CD4-positive, CD25-positive, alpha-beta regulatory T cell (primary cell): Measurements from ENCODE around the gene ESR1. TPM values are rescaled to one million over a fixed set of nuclear protein-coding genes. Genes with fewer than 3 reads are reported as not detected.
"Not testable (repeated sequence)": the region's sequence is repeated elsewhere in the genome, so short reads cannot be mapped to it uniquely, and the experiment has no call there.

Experiments used
- ATAC-seq, 2 donors: fragments of 150-1000 bp; cut with Tn5 transposase; one replicate each; pipeline ENCODE4 v1.10.0; 2021; ENCODE audit warnings: low read depth in 2 of 2, moderate number of reproducible peaks in 2 of 2, moderate library complexity in 1 of 2
- DNase-seq, 3 donors: peaks; one replicate each; pipeline versions ENCODE4 v3.0.0 to v3.0.0-alpha.2; 2012 to 2022; ENCODE audit warnings: mixed read lengths in 1 of 3
- H3K27ac ChIP-seq: one replicate; pipeline ENCODE4 v1.7.0; 2013; ENCODE audit warnings: mild to moderate bottlenecking, low read length; ENCODE audit not compliant: insufficient read depth, poor library complexity, severe bottlenecking
- H3K27me3 ChIP-seq: one replicate; pipeline ENCODE4 v1.7.0; 2013; ENCODE audit warnings: low read length; ENCODE audit not compliant: control insufficient read depth, insufficient read depth
- H3K36me3 ChIP-seq: one replicate; pipeline ENCODE4 v1.7.0; 2013; ENCODE audit warnings: mild to moderate bottlenecking, low read length, moderate library complexity; ENCODE audit not compliant: control insufficient read depth, insufficient read depth
- H3K4me1 ChIP-seq: 2 replicates; pipeline ENCODE4 v1.7.0; 2013; ENCODE audit warnings: mild to moderate bottlenecking, low read length; ENCODE audit not compliant: insufficient read depth, control insufficient read depth, poor library complexity, severe bottlenecking
- H3K4me3 ChIP-seq: one replicate; pipeline ENCODE4 v1.7.0; 2013; ENCODE audit warnings: low read depth, mild to moderate bottlenecking, low read length, moderate library complexity
- H3K9me3 ChIP-seq, 2 experiments: 1 replicate in 1 of 2; 2 replicates in 1 of 2; pipeline ENCODE4 v1.7.0; 2013; ENCODE audit warnings: low read length in 2 of 2, mild to moderate bottlenecking in 1 of 2, moderate library complexity in 1 of 2; ENCODE audit not compliant: control insufficient read depth in 2 of 2
- H3K27ac Mint-ChIP-seq, 3 donors: one replicate each; pipeline ENCODE4 v1.8.0; 2020 to 2022; ENCODE audit warnings: mild to moderate bottlenecking in 3 of 3, mixed read lengths in 3 of 3, moderate library complexity in 2 of 3
- H3K27me3 Mint-ChIP-seq: one replicate; pipeline ENCODE4 v1.8.0; 2022; ENCODE audit warnings: mild to moderate bottlenecking, mixed read lengths
- H3K36me3 Mint-ChIP-seq: one replicate; pipeline ENCODE4 v1.8.0; 2020; ENCODE audit warnings: mixed read lengths
- H3K4me1 Mint-ChIP-seq, 4 donors: one replicate each; pipeline ENCODE4 v1.8.0; 2020 to 2022; ENCODE audit warnings: mixed read lengths in 4 of 4, mild to moderate bottlenecking in 1 of 4
- H3K4me3 Mint-ChIP-seq, 4 donors: one replicate each; pipeline ENCODE4 v1.8.0; 2020 to 2022; ENCODE audit warnings: mild to moderate bottlenecking in 4 of 4, mixed read lengths in 4 of 4, moderate library complexity in 3 of 4
- H3K9me3 Mint-ChIP-seq, 7 donors: one replicate each; pipeline ENCODE4 v1.8.0; 2020 to 2022; ENCODE audit warnings: mixed read lengths in 7 of 7, mild to moderate bottlenecking in 3 of 7, moderate library complexity in 2 of 7
- polyA plus RNA-seq, 4 donors: library from polyadenylated mRNA; unstranded; fragments of 300-500 nt; fragmentation: Illumina TruSeq; gene quantifications; one replicate each; pipeline ENCODE4 v1.2.3, GENCODE V29; 2021
- total RNA-seq: library from RNA; stranded (reverse); gene quantifications from one replicate; pipeline ENCODE4 v1.2.3, GENCODE V29; 2022

The ESR1 gene
- total and polyA plus RNA-seq, 5 donors from 2014 or later = 0.18 to 4.7 (median 0.68) TPM

GRCh38 chr6:152012227-152012626 lies 204.7 kb downstream of the ESR1 start:
- no peak overlapping the region for H3K27ac Mint-ChIP-seq
- Histone ChIP-seq H3K4me3 (no peak overlapping the region), H3K27ac (no peak overlapping the region), H3K4me1 (no peaks in the 10 kb centered on the region), H3K27me3 (peaks cover 2% of the 10 kb centered on the region), H3K36me3 (no peaks in the 10 kb centered on the region), H3K9me3 (no peaks in the 10 kb centered on the region)
- ATAC-seq (no peak), DNase-seq (no peak)
- no peak overlapping the region for H3K4me3 Mint-ChIP-seq
- H3K9me3 Mint-ChIP-seq = peaks cover 0 to 6% (median 2%) of the 10 kb centered on the region in 7 donors
- no peaks in the 10 kb centered on the region for H3K4me1 Mint-ChIP-seq
- no peaks in the 10 kb centered on the region for H3K27me3 Mint-ChIP-seq
- H3K36me3 Mint-ChIP-seq = no peaks in the 10 kb centered on the region

GRCh38 chr6:152018876-152019275 lies 211.4 kb downstream of the ESR1 start:
- Mint-ChIP-seq H3K27ac (no peak overlapping the region), H3K27me3 (no peaks in the 10 kb centered on the region), H3K4me3 (no peak overlapping the region), H3K36me3 (peaks cover 6% of the 10 kb centered on the region), H3K9me3 (peaks cover 0 to 16% (median 5%) of the 10 kb centered on the region in 7 donors), H3K4me1 (no peaks in the 10 kb centered on the region)
- Histone ChIP-seq H3K27ac (no peak overlapping the region), H3K4me1 (no peaks in the 10 kb centered on the region), H3K4me3 (no peak overlapping the region), H3K9me3 (no peaks in the 10 kb centered on the region), H3K27me3 (peaks cover 2% of the 10 kb centered on the region), H3K36me3 (no peaks in the 10 kb centered on the region)
- ATAC-seq = no peak
- no peak for DNase-seq

DNA sequence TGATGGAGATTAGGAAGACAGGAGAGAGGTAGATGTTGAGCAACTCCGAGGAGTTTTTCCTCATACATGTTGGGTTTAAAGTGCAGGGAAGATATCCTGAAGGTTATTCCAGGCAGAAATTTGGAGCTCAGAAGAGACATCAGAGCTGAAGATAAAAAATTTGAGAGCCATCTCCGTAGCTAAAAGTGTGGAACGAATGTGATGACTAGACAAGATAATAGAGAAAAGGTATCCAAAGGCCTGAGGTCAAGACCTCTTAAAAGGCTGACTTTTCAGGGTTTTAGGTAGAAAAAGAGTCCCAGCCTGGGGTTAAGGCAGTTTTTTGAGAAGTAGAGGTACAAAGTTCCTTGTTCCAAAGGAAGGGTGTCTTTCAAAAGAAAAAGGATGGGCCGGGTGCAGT lies 214.8 kb downstream of the ESR1 start:
- Histone ChIP-seq H3K4me3 (no peak overlapping the region), H3K27me3 (no peaks in the 10 kb centered on the region), H3K27ac (no peak overlapping the region), H3K4me1 (no peaks in the 10 kb centered on the region), H3K9me3 (no peaks in the 10 kb centered on the region), H3K36me3 (no peaks in the 10 kb centered on the region)
- H3K36me3 Mint-ChIP-seq = peaks cover 6% of the 10 kb centered on the region
- H3K27me3 Mint-ChIP-seq = no peaks in the 10 kb centered on the region
- no peak for DNase-seq
- no peak overlapping the region for H3K4me3 Mint-ChIP-seq
- ATAC-seq = no peak
- peaks cover 0 to 12% (median 8%) of the 10 kb centered on the region in 4 donors for H3K4me1 Mint-ChIP-seq
- H3K27ac Mint-ChIP-seq = no peak overlapping the region
- H3K9me3 Mint-ChIP-seq = peaks cover 0 to 10% (median 2%) of the 10 kb centered on the region in 7 donors

- no peak for ATAC-seq
- peaks cover 6% of the 10 kb centered on the region for H3K36me3 Mint-ChIP-seq
- H3K27ac Mint-ChIP-seq = no peak overlapping the region
Observed at GRCh38 chr6:152023613-152024012, 216.1 kb downstream of the ESR1 start.

DNA sequence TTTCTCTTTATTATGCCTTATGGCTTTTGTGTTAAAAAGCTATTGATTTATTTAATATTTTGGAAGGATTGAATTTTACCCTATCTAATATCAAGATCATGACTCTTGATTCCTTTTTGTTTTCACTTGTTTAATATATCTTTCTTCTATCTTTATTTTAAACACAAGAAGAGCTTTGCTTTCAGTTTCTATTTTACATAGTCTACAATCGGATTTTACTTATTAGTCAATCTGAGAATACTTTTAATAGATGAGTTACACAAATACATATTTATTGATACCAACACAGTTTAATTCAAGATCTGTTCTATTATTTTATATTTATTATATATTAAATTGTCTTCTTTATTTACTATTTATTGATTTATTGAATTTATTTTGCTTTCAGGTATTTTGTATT lies 218.8 kb downstream of the ESR1 start:
- H3K4me3 ChIP-seq = peak overlapping the region; percentile 61
- Mint-ChIP-seq H3K4me3 (peak overlapping the region in 3 of 4 donors; percentile 35 to 93 (median 43)), H3K27me3 (peaks cover 7% of the 10 kb centered on the region), H3K27ac (no peak overlapping the region), H3K36me3 (peaks cover 6% of the 10 kb centered on the region), H3K9me3 (peaks cover 0 to 11% (median 2%) of the 10 kb centered on the region in 7 donors), H3K4me1 (peaks cover 0 to 12% (median 8%) of the 10 kb centered on the region in 4 donors)
- no peaks in the 10 kb centered on the region for H3K36me3 ChIP-seq
- DNase-seq (peak in 1 of 3 donors; percentile 7), ATAC-seq (no peak)
- no peaks in the 10 kb centered on the region for H3K9me3 ChIP-seq
- H3K27ac ChIP-seq = no peak overlapping the region
- no peaks in the 10 kb centered on the region for H3K27me3 ChIP-seq
- H3K4me1 ChIP-seq = no peaks in the 10 kb centered on the region

More at GRCh38 chr6:152023613-152024012, 216.1 kb downstream of the ESR1 start:
- Mint-ChIP-seq H3K27me3 (no peaks in the 10 kb centered on the region), H3K4me3 (no peak overlapping the region), H3K4me1 (peaks cover 0 to 12% (median 8%) of the 10 kb centered on the region in 4 donors), H3K9me3 (peaks cover 0 to 10% (median 3%) of the 10 kb centered on the region in 7 donors)
- no peak overlapping the region for H3K27ac ChIP-seq
- DNase-seq = no peak
- no peaks in the 10 kb centered on the region for H3K9me3 ChIP-seq
- no peak overlapping the region for H3K4me3 ChIP-seq
- no peaks in the 10 kb centered on the region for H3K27me3 ChIP-seq
- H3K36me3 ChIP-seq = no peaks in the 10 kb centered on the region
- no peaks in the 10 kb centered on the region for H3K4me1 ChIP-seq

DNA sequence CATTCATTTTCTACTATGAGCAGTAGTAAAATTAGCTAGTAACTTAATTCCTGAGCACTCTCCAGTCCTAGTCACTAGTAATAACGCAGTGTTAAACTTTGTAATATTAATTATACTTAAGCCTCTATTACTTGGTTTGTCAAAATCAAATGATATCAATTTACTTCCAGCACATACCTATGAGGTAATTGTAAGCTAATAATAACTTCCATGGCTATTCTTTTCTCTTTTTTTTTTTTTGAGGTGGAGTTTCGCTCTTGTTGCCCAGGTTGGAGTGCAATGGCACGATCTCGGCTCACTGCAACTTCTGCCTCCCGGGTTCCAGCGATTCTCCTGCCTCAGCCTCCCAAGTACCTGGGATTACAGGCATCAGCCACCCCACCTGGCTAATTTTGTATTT lies 219.3 kb downstream of the ESR1 start:
- H3K36me3 ChIP-seq, ATAC-seq, DNase-seq, H3K36me3 Mint-ChIP-seq, H3K27ac ChIP-seq, H3K27me3 ChIP-seq, H3K27me3 Mint-ChIP-seq, H3K9me3 ChIP-seq, H3K4me1 ChIP-seq, H3K27ac Mint-ChIP-seq: not testable (repeated sequence)
- peak overlapping the region; percentile 61 for H3K4me3 ChIP-seq
- Mint-ChIP-seq H3K4me1 (peaks cover 0 to 12% (median 8%) of the 10 kb centered on the region in 4 donors), H3K9me3 (peaks cover 0 to 11% (median 2%) of the 10 kb centered on the region in 7 donors), H3K4me3 (peak overlapping the region in 3 of 4 donors; percentile 28 to 93 (median 43))

GRCh38 chr6:152033765-152034164 lies 226.3 kb downstream of the ESR1 start:
- H3K4me1 ChIP-seq, H3K36me3 ChIP-seq, H3K9me3 ChIP-seq, H3K27me3 Mint-ChIP-seq, ATAC-seq, H3K27ac ChIP-seq, H3K4me1 Mint-ChIP-seq, H3K9me3 Mint-ChIP-seq, DNase-seq, H3K36me3 Mint-ChIP-seq, H3K27me3 ChIP-seq, H3K4me3 ChIP-seq, H3K4me3 Mint-ChIP-seq, H3K27ac Mint-ChIP-seq: not testable (repeated sequence)

DNA sequence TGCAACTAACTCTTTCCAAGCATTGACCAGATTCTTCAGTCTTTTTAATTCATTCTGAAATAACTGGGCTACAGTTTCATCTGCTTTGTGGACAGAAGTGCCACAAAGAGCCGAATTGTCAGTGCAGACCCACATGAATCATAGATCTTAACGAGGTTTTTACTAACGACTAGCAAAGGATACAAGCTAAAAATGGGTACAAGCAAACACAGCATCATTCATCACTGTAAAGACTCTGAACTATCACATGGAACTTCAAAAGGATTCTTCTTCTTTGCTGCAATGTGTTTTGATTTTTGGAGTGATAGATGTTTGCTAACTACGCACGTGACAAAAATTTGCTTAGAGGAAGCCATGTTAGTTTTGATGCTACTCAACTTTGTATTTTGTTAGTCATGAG lies 227.1 kb downstream of the ESR1 start:
- no peak for DNase-seq
- H3K27ac ChIP-seq = no peak overlapping the region
- ATAC-seq = no peak
- no peak overlapping the region for H3K4me3 ChIP-seq
- no peak overlapping the region for H3K27ac Mint-ChIP-seq
- H3K36me3 Mint-ChIP-seq = no peaks in the 10 kb centered on the region
- no peaks in the 10 kb centered on the region for H3K9me3 ChIP-seq
- H3K9me3 Mint-ChIP-seq = peaks cover 0 to 7% (median 4%) of the 10 kb centered on the region in 7 donors
- H3K4me1 ChIP-seq = no peaks in the 10 kb centered on the region
- no peaks in the 10 kb centered on the region for H3K4me1 Mint-ChIP-seq
- H3K36me3 ChIP-seq = no peaks in the 10 kb centered on the region
- no peaks in the 10 kb centered on the region for H3K27me3 Mint-ChIP-seq
- no peaks in the 10 kb centered on the region for H3K27me3 ChIP-seq
- H3K4me3 Mint-ChIP-seq = no peak overlapping the region
